ENCODE data around the gene COL4A1. TPM values are rescaled to one million over a fixed set of nuclear protein-coding genes. Genes with fewer than 3 reads are reported as not detected.

COL4A1 gene
- total RNA-seq, 6 donors from 2014 or later = 81.7 to 309 (median 167) TPM

GRCh38 chr13:110200276-110200870, 106.6 kb downstream of the COL4A1 start:
- whole genome bisulfite sequencing, 2 donors = 73 to 80% methylated on average over 12 of the region's 12 CpGs
- H3K27me3 ChIP-seq = no peaks in the 10 kb centered on the region
- ATAC-seq (ENCODE audit: low FRiP score in 2 of 2) (peak in 1 of 2 donors; percentile 31), DNase-seq (no peak)
- peaks cover 0 to 91% (median 25%) of the 10 kb centered on the region in 4 donors for H3K36me3 ChIP-seq
- H3K4me3 ChIP-seq = no peak overlapping the region
- no peaks in the 10 kb centered on the region for H3K9me3 ChIP-seq
- no peak overlapping the region for H3K27ac ChIP-seq
- TF ChIP-seq POLR2A (IDR thresholded peaks at IDR 0.05) (no peak), POLR2AphosphoS5 (IDR thresholded peaks at IDR 0.05) (no peak), EP300 (IDR thresholded peaks at IDR 0.05) (no peak), CTCF (IDR thresholded peaks at IDR 0.05) (no peak)
- H3K4me1 ChIP-seq = no peaks in the 10 kb centered on the region

DNA sequence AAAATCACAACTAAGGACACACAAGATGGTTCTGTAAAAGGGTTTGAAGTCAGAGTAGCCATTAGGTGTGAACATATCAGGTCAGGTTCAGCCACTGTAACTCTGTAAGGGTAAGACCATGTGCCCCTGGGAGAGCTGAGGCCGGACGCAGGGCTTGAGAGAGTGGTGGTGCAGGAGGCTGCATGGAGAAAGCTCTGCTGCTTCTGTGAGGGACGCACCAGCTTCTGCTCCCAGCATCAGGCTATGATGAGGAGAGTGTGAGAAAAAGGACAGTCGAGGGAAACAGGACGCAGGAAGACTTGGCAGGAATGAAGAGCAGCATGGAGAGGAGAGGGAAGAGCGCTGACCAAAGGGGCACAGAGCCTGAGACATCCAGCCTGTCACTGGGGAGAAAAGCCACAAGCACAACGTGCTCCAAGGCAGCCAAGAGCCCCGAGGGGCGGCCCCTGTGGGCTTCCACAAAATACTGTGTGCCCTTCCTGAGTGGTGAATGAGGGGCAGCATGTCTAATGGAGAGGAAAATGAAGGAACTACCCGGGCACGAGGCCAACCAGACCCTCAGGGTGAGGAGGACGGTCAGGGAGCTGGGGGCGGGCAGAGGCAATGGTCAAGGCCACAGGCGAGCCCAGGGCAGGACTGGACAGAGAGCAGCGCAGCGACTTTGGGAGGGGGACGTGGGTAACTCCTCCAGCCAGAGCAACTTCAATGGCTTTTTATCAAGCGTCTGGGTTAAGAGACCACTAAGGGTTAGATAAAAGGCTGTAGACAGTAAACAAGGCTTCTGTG, 107.7 kb downstream of the COL4A1 start:
- no peak for DNase-seq

DNA sequence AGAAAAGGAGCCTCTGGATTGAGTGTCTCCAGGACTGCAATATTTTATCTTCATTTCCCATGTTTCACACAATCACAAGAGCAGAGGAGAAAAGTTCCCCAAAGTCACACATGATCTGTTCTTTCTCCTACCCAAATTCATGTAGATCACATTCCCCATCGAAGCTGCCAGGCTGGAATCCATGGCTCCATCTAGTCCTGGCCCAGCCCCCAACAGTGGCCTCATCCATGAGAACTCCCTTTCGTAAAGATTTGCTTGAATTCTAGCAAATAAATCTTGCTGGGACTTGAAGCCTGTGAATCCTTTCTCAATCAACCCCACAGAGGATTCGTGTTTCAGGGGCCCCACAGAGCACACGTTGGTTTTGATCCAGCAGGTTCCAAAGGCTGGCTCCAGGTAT, 109.5 kb downstream of the COL4A1 start:
- Histone ChIP-seq H3K4me3 (no peak overlapping the region), H3K27me3 (no peaks in the 10 kb centered on the region), H3K36me3 (peaks cover 0 to 92% (median 41%) of the 10 kb centered on the region in 4 donors), H3K4me1 (no peaks in the 10 kb centered on the region), H3K27ac (no peak overlapping the region), H3K9me3 (no peaks in the 10 kb centered on the region)
- DNase-seq = no peak
- 76 to 81% methylated on average over 4 of the region's 4 CpGs for WGBS, 2 donors
- ATAC-seq (ENCODE audit: low FRiP score in 2 of 2) = no peak
- TF ChIP-seq EP300 (IDR thresholded peaks at IDR 0.05) (no peak), POLR2AphosphoS5 (IDR thresholded peaks at IDR 0.05) (no peak), POLR2A (IDR thresholded peaks at IDR 0.05) (no peak), CTCF (IDR thresholded peaks at IDR 0.05) (no peak)

More for the DNA sequence above, 107.7 kb downstream of the COL4A1 start:
- Histone ChIP-seq H3K27me3 (no peaks in the 10 kb centered on the region), H3K36me3 (peaks cover 0 to 90% (median 30%) of the 10 kb centered on the region in 4 donors), H3K9me3 (no peaks in the 10 kb centered on the region), H3K4me1 (no peaks in the 10 kb centered on the region), H3K27ac (peak overlapping the region in 1 of 4 donors; percentile 14), H3K4me3 (no peak overlapping the region)
- ATAC-seq (ENCODE audit: low FRiP score in 2 of 2) = peak in 1 of 2 donors; percentile 17
- TF ChIP-seq POLR2A (IDR thresholded peaks at IDR 0.05) = no peak
- no peak for TF ChIP-seq CTCF (IDR thresholded peaks at IDR 0.05)
- TF ChIP-seq POLR2AphosphoS5 (IDR thresholded peaks at IDR 0.05) = no peak
- TF ChIP-seq EP300 (IDR thresholded peaks at IDR 0.05) = no peak
- 70 to 77% methylated on average over 18 of the region's 18 CpGs for WGBS, 2 donors

DNA sequence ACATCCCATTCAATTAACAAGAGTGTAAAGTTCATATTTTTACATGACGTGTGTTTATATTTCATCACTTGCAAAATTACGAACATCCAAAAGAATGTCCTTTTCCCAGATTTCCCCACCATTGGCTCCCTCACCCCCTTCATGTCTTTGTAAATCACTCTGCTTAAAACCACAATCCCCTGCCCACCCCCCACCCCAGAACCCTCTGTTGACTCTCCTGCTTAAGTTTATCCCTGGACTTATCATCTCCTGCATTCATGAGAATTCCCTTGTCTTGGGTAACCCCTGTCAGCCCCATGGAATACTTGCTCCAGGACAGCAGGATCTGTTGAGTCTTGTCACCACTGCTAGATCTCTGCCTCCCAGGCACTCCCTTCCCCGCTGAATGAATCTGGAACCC, 109.9 kb downstream of the COL4A1 start:
- Histone ChIP-seq H3K27me3 (no peaks in the 10 kb centered on the region), H3K4me1 (no peaks in the 10 kb centered on the region), H3K9me3 (no peaks in the 10 kb centered on the region), H3K36me3 (peaks cover 0 to 92% (median 43%) of the 10 kb centered on the region in 4 donors), H3K4me3 (no peak overlapping the region), H3K27ac (no peak overlapping the region)
- DNase-seq (no peak), ATAC-seq (ENCODE audit: low FRiP score in 2 of 2) (no peak)
- WGBS, 2 donors = 87 to 90% methylated on average over 3 of the region's 3 CpGs
- no peak for TF ChIP-seq POLR2A (IDR thresholded peaks at IDR 0.05)
- TF ChIP-seq POLR2AphosphoS5 (IDR thresholded peaks at IDR 0.05) = no peak
- TF ChIP-seq EP300 (IDR thresholded peaks at IDR 0.05) = no peak
- TF ChIP-seq CTCF (IDR thresholded peaks at IDR 0.05) = no peak

All from upper lobe of left lung (tissue), 6 donors.